OCI-LY3 (cell line): ENCODE results near the gene PRKCE.

Source experiments
- H2AFZ ChIP-seq: fragments of 200-600, 300-600 bp; shearing (Covaris generic); 2 replicates; pipeline ENCODE4 v1.6.0; 2014; ENCODE audit warnings: antibody characterized with exemption, low read depth, low read length
- H3K27ac ChIP-seq: fragments of 200-600, 300-600 bp; sonication (generic); 2 replicates; pipeline ENCODE4 v1.5.1; 2014; ENCODE audit warnings: mild to moderate bottlenecking, low read length, moderate library complexity, mixed read lengths
- H3K27me3 ChIP-seq: fragments of 200-600, 300-600 bp; sonication (generic); 2 replicates; pipeline ENCODE4 v1.6.1; 2014; ENCODE audit warnings: low read depth, low read length, mixed read lengths
- H3K36me3 ChIP-seq: fragments of 200-600, 300-600 bp; sonication (generic); replicated peaks from 2 replicates; pipeline ENCODE3; 2014; ENCODE audit warnings: low read depth, low read length, mixed read lengths
- H3K4me1 ChIP-seq: fragments of 300-600, 200-600 bp; sonication (generic); 2 replicates; pipeline ENCODE4 v1.6.1; 2014; ENCODE audit warnings: low read length, mixed read lengths
- H3K4me2 ChIP-seq: fragments of 200-600, 300-600 bp; sonication (generic); 2 replicates; pipeline ENCODE4 v1.6.1; 2014; ENCODE audit warnings: low read length, mixed read lengths
- H3K4me3 ChIP-seq: fragments of 300-600, 200-600 bp; sonication (generic); 2 replicates; pipeline ENCODE4 v1.5.1; 2014; ENCODE audit warnings: antibody characterized with exemption, mild to moderate bottlenecking, low read length, moderate library complexity
- H3K79me2 ChIP-seq: fragments of 300-600, 200-600 bp; shearing (Covaris generic); 2 replicates; pipeline ENCODE4 v1.6.1; 2014; ENCODE audit warnings: mild to moderate bottlenecking, low read length, mixed read lengths
- H3K9ac ChIP-seq: fragments of 300-600, 200-600 bp; shearing (Covaris generic); 2 replicates; pipeline ENCODE4 v1.6.0; 2014; ENCODE audit warnings: mild to moderate bottlenecking, low read length, moderate library complexity
- H3K9me3 ChIP-seq: fragments of 200-600, 300-600 bp; shearing (Covaris generic); 2 replicates; pipeline ENCODE4 v1.6.1; 2014; ENCODE audit warnings: low read length, mixed read lengths; ENCODE audit not compliant: insufficient read depth
- H4K20me1 ChIP-seq: fragments of 200-600, 300-600 bp; sonication (generic); 2 replicates; pipeline ENCODE4 v1.6.1; 2016; ENCODE audit warnings: low read length, mixed read lengths; ENCODE audit not compliant: insufficient read depth
- EZH2phosphoT487 ChIP-seq: fragments of 200-600 bp; shearing (Covaris generic); IDR thresholded peaks from 2 replicates; pipeline ENCODE4 v1.6.1; 2018; ENCODE audit warnings: antibody characterized with exemption, mixed run types, low read depth
- TF ChIP-seq, protein P1 (sequence below): fragments of 200-600, 300-600 bp; sonication (generic); IDR thresholded peaks from 2 replicates; pipeline ENCODE4 v1.5.1; 2014; ENCODE audit warnings: antibody characterized with exemption, low read length, low read depth

Gene PRKCE

GRCh38 chr2:45794134-45794617 is 142.7 kb downstream of the PRKCE start:
- no peak overlapping the region for H2AFZ ChIP-seq
- no peaks in the 10 kb centered on the region for H3K9me3 ChIP-seq
- H3K4me2 ChIP-seq: no peak overlapping the region
- H3K4me1 ChIP-seq: no peaks in the 10 kb centered on the region
- H3K9ac ChIP-seq: no peak overlapping the region
- TF ChIP-seq EZH2phosphoT487: no peak
- TF ChIP-seq, protein P1, sequence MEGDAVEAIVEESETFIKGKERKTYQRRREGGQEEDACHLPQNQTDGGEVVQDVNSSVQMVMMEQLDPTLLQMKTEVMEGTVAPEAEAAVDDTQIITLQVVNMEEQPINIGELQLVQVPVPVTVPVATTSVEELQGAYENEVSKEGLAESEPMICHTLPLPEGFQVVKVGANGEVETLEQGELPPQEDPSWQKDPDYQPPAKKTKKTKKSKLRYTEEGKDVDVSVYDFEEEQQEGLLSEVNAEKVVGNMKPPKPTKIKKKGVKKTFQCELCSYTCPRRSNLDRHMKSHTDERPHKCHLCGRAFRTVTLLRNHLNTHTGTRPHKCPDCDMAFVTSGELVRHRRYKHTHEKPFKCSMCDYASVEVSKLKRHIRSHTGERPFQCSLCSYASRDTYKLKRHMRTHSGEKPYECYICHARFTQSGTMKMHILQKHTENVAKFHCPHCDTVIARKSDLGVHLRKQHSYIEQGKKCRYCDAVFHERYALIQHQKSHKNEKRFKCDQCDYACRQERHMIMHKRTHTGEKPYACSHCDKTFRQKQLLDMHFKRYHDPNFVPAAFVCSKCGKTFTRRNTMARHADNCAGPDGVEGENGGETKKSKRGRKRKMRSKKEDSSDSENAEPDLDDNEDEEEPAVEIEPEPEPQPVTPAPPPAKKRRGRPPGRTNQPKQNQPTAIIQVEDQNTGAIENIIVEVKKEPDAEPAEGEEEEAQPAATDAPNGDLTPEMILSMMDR: no peak
- no peaks in the 10 kb centered on the region for H3K79me2 ChIP-seq
- H3K36me3 ChIP-seq: no peaks in the 10 kb centered on the region
- H4K20me1 ChIP-seq: no peaks in the 10 kb centered on the region
- peaks cover 10% of the 10 kb centered on the region; the same call in 1 of the 2 replicates for H3K27me3 ChIP-seq
- H3K27ac ChIP-seq: no peak overlapping the region
- H3K4me3 ChIP-seq: no peak overlapping the region

- no peaks in the 10 kb centered on the region for H3K36me3 ChIP-seq
- no peak overlapping the region for H3K27ac ChIP-seq
These were observed 145.0 kb downstream of the PRKCE start for GRCh38 chr2:45796500-45796899.

GRCh38 chr2:45797451-45798230 is 146.2 kb downstream of the PRKCE start:
- Histone ChIP-seq H3K79me2 (no peaks in the 10 kb centered on the region), H3K36me3 (no peaks in the 10 kb centered on the region), H4K20me1 (no peaks in the 10 kb centered on the region), H3K4me3 (no peak overlapping the region), H3K9me3 (no peaks in the 10 kb centered on the region), H2AFZ (no peak overlapping the region), H3K4me2 (no peak overlapping the region), H3K4me1 (no peaks in the 10 kb centered on the region), H3K9ac (no peak overlapping the region), H3K27ac (no peak overlapping the region), H3K27me3 (peaks cover 13% of the 10 kb centered on the region)
- TF ChIP-seq, protein P1: no peak
- TF ChIP-seq EZH2phosphoT487: no peak

More at GRCh38 chr2:45796500-45796899, 145.0 kb downstream of the PRKCE start:
- peaks cover 13% of the 10 kb centered on the region for H3K27me3 ChIP-seq
- no peak overlapping the region for H3K4me3 ChIP-seq
- no peaks in the 10 kb centered on the region for H4K20me1 ChIP-seq
- H3K9ac ChIP-seq: no peak overlapping the region
- H3K4me1 ChIP-seq: no peaks in the 10 kb centered on the region
- H3K79me2 ChIP-seq: no peaks in the 10 kb centered on the region
- H3K9me3 ChIP-seq: no peaks in the 10 kb centered on the region
- TF ChIP-seq, protein P1: no peak
- TF ChIP-seq EZH2phosphoT487: no peak
- H2AFZ ChIP-seq: no peak overlapping the region
- H3K4me2 ChIP-seq: no peak overlapping the region

GRCh38 chr2:45799679-45800381 is 148.4 kb downstream of the PRKCE start:
- Histone ChIP-seq H4K20me1 (no peaks in the 10 kb centered on the region), H3K4me1 (no peaks in the 10 kb centered on the region), H3K4me2 (no peak overlapping the region), H3K27me3 (peaks cover 9% of the 10 kb centered on the region; the same call in 1 of the 2 replicates), H3K9ac (no peak overlapping the region), H3K4me3 (no peak overlapping the region), H3K36me3 (no peaks in the 10 kb centered on the region), H2AFZ (no peak overlapping the region), H3K27ac (no peak overlapping the region), H3K79me2 (no peaks in the 10 kb centered on the region), H3K9me3 (no peaks in the 10 kb centered on the region)
- TF ChIP-seq, protein P1: no peak
- TF ChIP-seq EZH2phosphoT487: no peak
